IMR-90 (cell line): ENCODE results near the gene GALNT8. TPM values are rescaled to one million over a fixed set of nuclear protein-coding genes. Genes with fewer than 3 reads are reported as not detected.

Source experiments
- ATAC-seq: fragments of 200-7000 bp; cut with Tn5 transposase; 2 replicates; pipeline ENCODE4 v1.9.1; 2020; ENCODE audit warnings: low read depth, mild to moderate bottlenecking, moderate library complexity
- BruUV-seq: library from RNA; stranded (reverse); fragments of 400-500 nt; replicated peaks from 2 replicates; lab custom pipeline; 2021; lab: Mats Ljungman, UMichigan
- CTCF ChIA-PET: fragments of 300-600 bp; formaldehyde crosslinking; extraction: SDS; loops from one replicate; lab custom pipeline; 2021; ENCODE audit warnings: antibody characterized with exemption; lab: Yijun Ruan, JAX
- POLR2A ChIA-PET: fragments of 300-600 bp; sonication (Branson Sonifier 250); formaldehyde crosslinking; loops from one replicate; lab custom pipeline; 2022; ENCODE audit warnings: antibody characterized with exemption; ENCODE audit not compliant: unreplicated experiment; lab: Charles Lee
- DNase-seq: peaks from one replicate; pipeline ENCODE4 v3.0.0; 2013
- H2AFZ ChIP-seq: replicated peaks from 2 replicates; pipeline ENCODE3; 2013; ENCODE audit warnings: low read length, mild to moderate bottlenecking; ENCODE audit not compliant: poor library complexity
- H2AK5ac ChIP-seq: 2 replicates; pipeline ENCODE4 v1.6.1; 2013; ENCODE audit warnings: low read depth, low read length, inconsistent platforms
- H2AK9ac ChIP-seq: replicated peaks from 2 replicates; pipeline ENCODE3; 2013; ENCODE audit warnings: mild to moderate bottlenecking, low read depth, low read length, moderate library complexity; ENCODE audit not compliant: poor library complexity
- H2BK120ac ChIP-seq: 2 replicates; pipeline ENCODE4 v1.6.1; 2013; ENCODE audit warnings: low read depth, low read length, inconsistent platforms
- H2BK15ac ChIP-seq: 3 replicates; pipeline ENCODE4 v1.6.1; 2013; ENCODE audit warnings: low read depth, low read length, inconsistent platforms
- H2BK20ac ChIP-seq: 2 replicates; pipeline ENCODE4 v1.6.1; 2013; ENCODE audit warnings: low read depth, mild to moderate bottlenecking, inconsistent platforms, low read length, moderate library complexity
- H2BK5ac ChIP-seq: 2 replicates; pipeline ENCODE4 v1.6.1; 2013; ENCODE audit warnings: mild to moderate bottlenecking, low read depth, low read length, inconsistent platforms; ENCODE audit not compliant: poor library complexity, severe bottlenecking
- H3K14ac ChIP-seq: replicated peaks from 2 replicates; pipeline ENCODE4 v1.6.1; 2013; ENCODE audit warnings: low read depth, low read length, inconsistent platforms
- H3K18ac ChIP-seq: 2 replicates; pipeline ENCODE4 v1.6.1; 2013; ENCODE audit warnings: low read depth, low read length, control low read depth
- H3K23ac ChIP-seq: 2 replicates; pipeline ENCODE4 v1.6.1; 2013; ENCODE audit warnings: low read depth, low read length, inconsistent platforms
- H3K27ac ChIP-seq: 2 replicates; pipeline ENCODE4 v1.5.1; 2013; ENCODE audit warnings: mild to moderate bottlenecking, control low read depth, low read length; ENCODE audit not compliant: insufficient read depth
- H3K27me3 ChIP-seq: 2 replicates; pipeline ENCODE4 v1.6.1; 2013; ENCODE audit warnings: low read length; ENCODE audit not compliant: control insufficient read depth, insufficient read depth
- H3K36me3 ChIP-seq: 2 replicates; pipeline ENCODE4 v1.6.1; 2013; ENCODE audit warnings: low read length, mixed read lengths; ENCODE audit not compliant: control insufficient read depth, insufficient read depth
- H3K4ac ChIP-seq: 2 replicates; pipeline ENCODE4 v1.6.1; 2013; ENCODE audit warnings: low read depth, low read length, inconsistent platforms
- H3K4me1 ChIP-seq: 2 replicates; pipeline ENCODE4 v1.6.1; 2013; ENCODE audit warnings: low read length, mixed read lengths; ENCODE audit not compliant: control insufficient read depth, insufficient read depth
- H3K4me2 ChIP-seq: 2 replicates; pipeline ENCODE4 v1.6.1; 2013; ENCODE audit warnings: low read depth, mild to moderate bottlenecking, control low read depth, low read length, moderate library complexity
- H3K4me3 ChIP-seq: 2 replicates; pipeline ENCODE4 v1.5.1; 2013; ENCODE audit warnings: low read depth, mild to moderate bottlenecking, control low read depth, low read length, moderate library complexity; ENCODE audit not compliant: insufficient read depth
- H3K56ac ChIP-seq: 2 replicates; pipeline ENCODE4 v1.6.1; 2013; ENCODE audit warnings: low read length, inconsistent platforms; ENCODE audit not compliant: insufficient read depth; ENCODE audit errors: extremely low read depth
- H3K79me1 ChIP-seq, 2 experiments: 2 replicates each; pipeline ENCODE4 v1.6.1; 2013; ENCODE audit warnings: low read length in 2 of 2, inconsistent platforms in 1 of 2, low read depth in 1 of 2
- H3K9ac ChIP-seq: 2 replicates; pipeline ENCODE4 v1.6.1; 2013; ENCODE audit warnings: low read depth, low read length, control low read depth
- H3K9me1 ChIP-seq: 2 replicates; pipeline ENCODE4 v1.6.1; 2013; ENCODE audit warnings: low read length, inconsistent platforms; ENCODE audit not compliant: insufficient read depth
- H3K9me3 ChIP-seq: 2 replicates; pipeline ENCODE4 v1.6.1; 2013; ENCODE audit warnings: low read length; ENCODE audit not compliant: control insufficient read depth, insufficient read depth
- H4K20me1 ChIP-seq: 2 replicates; pipeline ENCODE4 v1.6.1; 2013; ENCODE audit warnings: low read length, inconsistent platforms; ENCODE audit not compliant: insufficient read depth
- H4K5ac ChIP-seq: 2 replicates; pipeline ENCODE4 v1.6.1; 2013; ENCODE audit warnings: mild to moderate bottlenecking, low read depth, low read length, control low read depth
- H4K8ac ChIP-seq, 2 experiments: 2 replicates each; pipeline ENCODE4 v1.6.1; 2013; ENCODE audit warnings: low read depth in 2 of 2, low read length in 2 of 2, control low read depth in 1 of 2, inconsistent platforms in 1 of 2
- H4K91ac ChIP-seq: 2 replicates; pipeline ENCODE4 v1.6.1; 2013; ENCODE audit warnings: low read depth, low read length, inconsistent platforms; ENCODE audit not compliant: insufficient read depth
- BHLHE40 ChIP-seq: fragments of 150-350 bp; IDR thresholded peaks from 2 replicates; pipeline ENCODE4 v1.6.1; 2016; ENCODE audit warnings: mild to moderate bottlenecking, low read depth, low read length
- CHD1 ChIP-seq: IDR thresholded peaks from 2 replicates; pipeline ENCODE4 v1.6.1; 2012; ENCODE audit warnings: low read depth, low read length, improper control_type of control experiment
- FOS ChIP-seq: fragments of 150-350 bp; IDR thresholded peaks from 2 replicates; pipeline ENCODE4 v1.6.1; 2016; ENCODE audit warnings: low read depth, low read length
- MAFK ChIP-seq: IDR thresholded peaks from 2 replicates; pipeline ENCODE4 v1.6.1; 2012; ENCODE audit warnings: low read depth, low read length, improper control_type of control experiment
- MAZ ChIP-seq: IDR thresholded peaks from 2 replicates; pipeline ENCODE4 v1.6.1; 2012; ENCODE audit warnings: low read depth, mild to moderate bottlenecking, low read length, improper control_type of control experiment, moderate library complexity, borderline replicate concordance
- MXI1 ChIP-seq: IDR thresholded peaks from 2 replicates; pipeline ENCODE4 v1.6.1; 2012; ENCODE audit warnings: low read depth, mild to moderate bottlenecking, low read length, moderate library complexity, borderline replicate concordance
- NFE2L2 ChIP-seq: fragments of 150-350 bp; IDR thresholded peaks from 2 replicates; pipeline ENCODE4 v1.6.1; 2016; ENCODE audit warnings: low read depth, mild to moderate bottlenecking, low read length
- RAD21 ChIP-seq: IDR thresholded peaks from 2 replicates; pipeline ENCODE4 v1.6.1; 2012; ENCODE audit warnings: low read length, improper control_type of control experiment
- RCOR1 ChIP-seq: IDR thresholded peaks from 2 replicates; pipeline ENCODE4 v1.6.1; 2012; ENCODE audit warnings: mild to moderate bottlenecking, low read length, improper control_type of control experiment; ENCODE audit not compliant: insufficient replicate concordance
- RFX5 ChIP-seq: IDR thresholded peaks from 2 replicates; pipeline ENCODE4 v1.8.0; 2012; ENCODE audit warnings: low read depth, mild to moderate bottlenecking, low read length, moderate library complexity
- SMC3 ChIP-seq: fragments of 150-350 bp; IDR thresholded peaks from 2 replicates; pipeline ENCODE4 v1.6.1; 2016; ENCODE audit warnings: low read depth, mild to moderate bottlenecking, antibody characterized with exemption, low read length, moderate library complexity
- WGBS, 2 experiments: methylation state at CpG; one replicate each; pipeline versions ENCODE4 v1.1.5 to v1.1.7; 2013; ENCODE audit warnings: missing lambda C conversion rate in 2 of 2; ENCODE audit not compliant: insufficient read length in 1 of 2; ENCODE audit errors: extremely low coverage in 2 of 2; 5-methylcytosine and 5-hydroxymethylcytosine counted together
- dilution Hi-C: fragments of 300-500 bp; cut with HindIII; formaldehyde crosslinking; loops from one replicate; pipeline ENCODE4 v1.14.3; 2018; ENCODE audit warnings: low sequenced_read_pairs; ENCODE audit not compliant: unreplicated experiment
- in situ Hi-C: fragments of 300-500 bp; cut with MboI; formaldehyde crosslinking; loops from 3 replicates; pipeline ENCODE4 v1.14.3; 2019; ENCODE audit warnings: low sequenced_read_pairs, inconsistent platforms, mixed read lengths
- intact Hi-C: fragments of 100-400 bp; cut with micrococcal nuclease; formaldehyde crosslinking; loops from 2 replicates; pipeline ENCODE4 v1.10.0; 2022
- polyA plus RNA-seq, 3 experiments: library from polyadenylated mRNA; depleted of rRNA; stranded (reverse); fragments of >200 nt; gene quantifications; 2 replicates each; pipeline ENCODE4 v1.2.3, GENCODE V29; 2012; ENCODE audit warnings: low replicate concordance in 1 of 3
- total RNA-seq: library from RNA; depleted of rRNA; stranded (reverse); fragments of >200 nt; gene quantifications from 2 replicates; pipeline ENCODE4 v1.2.3, GENCODE V29; 2012
- TF ChIP-seq, protein P1 (sequence below): fragments of 150-350 bp; IDR thresholded peaks from 2 replicates; pipeline ENCODE4 v1.6.1; 2016; ENCODE audit warnings: low read depth, mild to moderate bottlenecking, low read length, moderate library complexity, borderline replicate concordance
- TF ChIP-seq, protein P2 (sequence below): fragments of 150-350 bp; IDR thresholded peaks from 2 replicates; pipeline ENCODE4 v1.6.1; 2017; ENCODE audit warnings: mild to moderate bottlenecking, antibody characterized with exemption, low read length, low read depth
- TF ChIP-seq, protein P3 (sequence below): conservative IDR thresholded peaks from 2 replicates; pipeline ENCODE4 v1.5.1; 2012; ENCODE audit warnings: mild to moderate bottlenecking, low read depth, low read length, improper control_type of control experiment

The GALNT8 gene
- total and polyA plus RNA-seq, 2 of the 4 experiments (the other 2 are of a cell fraction) = not detected

GRCh38 chr12:4817880-4818279 is 97.7 kb downstream of the GALNT8 start:
- DNase-seq (no peak), ATAC-seq (no peak)
- Histone ChIP-seq H4K20me1 (no peaks in the 10 kb centered on the region), H3K9me1 (no peaks in the 10 kb centered on the region), H2AFZ (no peak overlapping the region), H2BK15ac (no peak overlapping the region), H3K4me1 (no peaks in the 10 kb centered on the region), H3K36me3 (no peaks in the 10 kb centered on the region), H3K9ac (no peak overlapping the region), H3K27ac (no peak overlapping the region), H2BK5ac (no peak overlapping the region), H3K4ac (no peak overlapping the region), H4K5ac (no peak overlapping the region), H3K4me3 (no peak overlapping the region), H3K79me1 (no peaks in the 10 kb centered on the region), H2BK20ac (no peak overlapping the region), H3K23ac (no peak overlapping the region), H3K56ac (no peak overlapping the region), H3K9me3 (no peaks in the 10 kb centered on the region), H3K14ac (no peak overlapping the region), H2AK9ac (no peak overlapping the region), H4K91ac (no peak overlapping the region), H2AK5ac (no peak overlapping the region), H3K4me2 (no peak overlapping the region), H3K18ac (no peak overlapping the region), H4K8ac (no peak overlapping the region), H2BK120ac (no peak overlapping the region), H3K27me3 (peaks cover 4% of the 10 kb centered on the region)
- in situ Hi-C loops = no loop called here
- WGBS, 2 experiments = no CpG with 5 or more reads among the region's 8 CpGs
- intact Hi-C loops = no loop called here
- no TSS peak for BruUV-seq
- dilution Hi-C loops = no loop called here
- TF ChIP-seq CHD1 (no peak), RAD21 (no peak), MXI1 (no peak), FOS (no peak), RCOR1 (no peak), NFE2L2 (no peak), SMC3 (no peak), MAFK (no peak), MAZ (no peak), BHLHE40 (no peak), RFX5 (no peak)
- TF ChIP-seq, protein P1, sequence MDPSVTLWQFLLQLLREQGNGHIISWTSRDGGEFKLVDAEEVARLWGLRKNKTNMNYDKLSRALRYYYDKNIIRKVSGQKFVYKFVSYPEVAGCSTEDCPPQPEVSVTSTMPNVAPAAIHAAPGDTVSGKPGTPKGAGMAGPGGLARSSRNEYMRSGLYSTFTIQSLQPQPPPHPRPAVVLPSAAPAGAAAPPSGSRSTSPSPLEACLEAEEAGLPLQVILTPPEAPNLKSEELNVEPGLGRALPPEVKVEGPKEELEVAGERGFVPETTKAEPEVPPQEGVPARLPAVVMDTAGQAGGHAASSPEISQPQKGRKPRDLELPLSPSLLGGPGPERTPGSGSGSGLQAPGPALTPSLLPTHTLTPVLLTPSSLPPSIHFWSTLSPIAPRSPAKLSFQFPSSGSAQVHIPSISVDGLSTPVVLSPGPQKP = no peak
- TF ChIP-seq, protein P2, sequence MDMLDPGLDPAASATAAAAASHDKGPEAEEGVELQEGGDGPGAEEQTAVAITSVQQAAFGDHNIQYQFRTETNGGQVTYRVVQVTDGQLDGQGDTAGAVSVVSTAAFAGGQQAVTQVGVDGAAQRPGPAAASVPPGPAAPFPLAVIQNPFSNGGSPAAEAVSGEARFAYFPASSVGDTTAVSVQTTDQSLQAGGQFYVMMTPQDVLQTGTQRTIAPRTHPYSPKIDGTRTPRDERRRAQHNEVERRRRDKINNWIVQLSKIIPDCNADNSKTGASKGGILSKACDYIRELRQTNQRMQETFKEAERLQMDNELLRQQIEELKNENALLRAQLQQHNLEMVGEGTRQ = no peak
- TF ChIP-seq, protein P3, sequence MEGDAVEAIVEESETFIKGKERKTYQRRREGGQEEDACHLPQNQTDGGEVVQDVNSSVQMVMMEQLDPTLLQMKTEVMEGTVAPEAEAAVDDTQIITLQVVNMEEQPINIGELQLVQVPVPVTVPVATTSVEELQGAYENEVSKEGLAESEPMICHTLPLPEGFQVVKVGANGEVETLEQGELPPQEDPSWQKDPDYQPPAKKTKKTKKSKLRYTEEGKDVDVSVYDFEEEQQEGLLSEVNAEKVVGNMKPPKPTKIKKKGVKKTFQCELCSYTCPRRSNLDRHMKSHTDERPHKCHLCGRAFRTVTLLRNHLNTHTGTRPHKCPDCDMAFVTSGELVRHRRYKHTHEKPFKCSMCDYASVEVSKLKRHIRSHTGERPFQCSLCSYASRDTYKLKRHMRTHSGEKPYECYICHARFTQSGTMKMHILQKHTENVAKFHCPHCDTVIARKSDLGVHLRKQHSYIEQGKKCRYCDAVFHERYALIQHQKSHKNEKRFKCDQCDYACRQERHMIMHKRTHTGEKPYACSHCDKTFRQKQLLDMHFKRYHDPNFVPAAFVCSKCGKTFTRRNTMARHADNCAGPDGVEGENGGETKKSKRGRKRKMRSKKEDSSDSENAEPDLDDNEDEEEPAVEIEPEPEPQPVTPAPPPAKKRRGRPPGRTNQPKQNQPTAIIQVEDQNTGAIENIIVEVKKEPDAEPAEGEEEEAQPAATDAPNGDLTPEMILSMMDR = no peak
- ChIA-PET POLR2A (no interaction called here), CTCF (no interaction called here)
